OCI-LY7 (cell line): ENCODE data around the gene SV2B. TPM values are rescaled to one million over a fixed set of nuclear protein-coding genes. Genes with fewer than 3 reads are reported as not detected.

Experiments used
- BruUV-seq: library from RNA; stranded (reverse); fragments of 400-500 nt; replicated peaks from 2 replicates; lab custom pipeline; 2021; lab: Mats Ljungman, UMichigan
- CTCF ChIA-PET: fragments of 300-600 bp; sonication (Branson Sonifier 250); formaldehyde crosslinking; loops from one replicate; lab custom pipeline; 2022; ENCODE audit warnings: antibody characterized with exemption; ENCODE audit not compliant: unreplicated experiment; lab: Charles Lee
- POLR2A ChIA-PET: fragments of 300-600 bp; sonication (Branson Sonifier 250); formaldehyde crosslinking; loops from one replicate; lab custom pipeline; 2022; ENCODE audit warnings: antibody characterized with exemption; lab: Charles Lee
- DNase-seq: peaks from one replicate; pipeline ENCODE4 v3.0.0-alpha.2; 2015; ENCODE audit warnings: low spot score
- H2AFZ ChIP-seq: fragments of 200-600 bp; sonication (generic), shearing (Covaris generic); 2 replicates; pipeline ENCODE4 v1.6.1; 2014; ENCODE audit warnings: mild to moderate bottlenecking, antibody characterized with exemption, low read length, moderate library complexity
- H3K27ac ChIP-seq: fragments of 200-600 bp; sonication (generic); 2 replicates; pipeline ENCODE4 v1.5.1; 2014; ENCODE audit warnings: mixed run types, low read depth, mild to moderate bottlenecking, moderate library complexity, low read length, inconsistent platforms; ENCODE audit not compliant: poor library complexity, severe bottlenecking
- H3K36me3 ChIP-seq: fragments of 200-600 bp; sonication (generic); 2 replicates; pipeline ENCODE4 v1.6.1; 2014; ENCODE audit warnings: mild to moderate bottlenecking, antibody characterized with exemption, low read length, moderate library complexity, mixed read lengths; ENCODE audit not compliant: insufficient read depth
- H3K4me1 ChIP-seq: fragments of 200-600 bp; sonication (generic); 2 replicates; pipeline ENCODE4 v1.5.1; 2014; ENCODE audit warnings: mild to moderate bottlenecking, low read length; ENCODE audit not compliant: insufficient read depth, poor library complexity, severe bottlenecking
- H3K4me2 ChIP-seq: fragments of 200-600 bp; sonication (generic); 2 replicates; pipeline ENCODE4 v1.6.1; 2014; ENCODE audit warnings: mild to moderate bottlenecking, low read length
- H3K4me3 ChIP-seq: fragments of 200-600 bp; sonication (generic); 2 replicates; pipeline ENCODE4 v1.5.1; 2014; ENCODE audit warnings: mild to moderate bottlenecking, low read depth, low read length; ENCODE audit not compliant: poor library complexity, severe bottlenecking
- H3K79me2 ChIP-seq: fragments of 200-600 bp; sonication (generic); 2 replicates; pipeline ENCODE4 v1.6.1; 2016; ENCODE audit warnings: low read depth, mild to moderate bottlenecking, low read length, moderate library complexity, mixed read lengths; ENCODE audit not compliant: insufficient read depth
- H3K9me2 ChIP-seq: fragments of 200-600 bp; sonication (generic); 2 replicates; pipeline ENCODE4 v1.6.1; 2016; ENCODE audit warnings: mild to moderate bottlenecking, low read length, mixed read lengths; ENCODE audit not compliant: insufficient read depth
- H3K9me3 ChIP-seq: fragments of 200-600 bp; sonication (generic); 2 replicates; pipeline ENCODE4 v1.6.1; 2014; ENCODE audit warnings: mild to moderate bottlenecking, mixed run types, low read length, mixed read lengths
- H4K20me1 ChIP-seq: fragments of 200-600 bp; sonication (generic); 2 replicates; pipeline ENCODE4 v1.6.1; 2014; ENCODE audit warnings: mild to moderate bottlenecking, antibody characterized with exemption, low read length, moderate library complexity, mixed read lengths; ENCODE audit not compliant: insufficient read depth
- EZH2phosphoT487 ChIP-seq: fragments of 200-600 bp; sonication (generic); IDR thresholded peaks from 2 replicates; pipeline ENCODE4 v1.6.1; 2018; ENCODE audit warnings: low read depth, borderline replicate concordance, mild to moderate bottlenecking, mixed run types, antibody characterized with exemption, low read length, moderate library complexity, mixed read lengths
- intact Hi-C: fragments of 100-400 bp; cut with micrococcal nuclease; formaldehyde crosslinking; loops from one replicate; pipeline ENCODE4 v1.10.0; 2022; ENCODE audit not compliant: unreplicated experiment
- total RNA-seq, 2 experiments: library from RNA; depleted of rRNA in 1 of 2; stranded (reverse); fragments of >200 nt in 1 of 2; shearing (Covaris generic) in 1 of 2; gene quantifications; 2 replicates each; pipeline ENCODE4 v1.2.3, GENCODE V29; 2014 to 2022
- TF ChIP-seq, protein P1 (sequence below): fragments of 200-600 bp; sonication (generic); conservative IDR thresholded peaks from 2 replicates; pipeline ENCODE4 v1.5.1; 2014; ENCODE audit warnings: mild to moderate bottlenecking, antibody characterized with exemption, low read length, moderate library complexity, mixed read lengths

SV2B gene
- total RNA-seq, 2 experiments from 2014 or later: 0.15 TPM; not detected in 1

DNA sequence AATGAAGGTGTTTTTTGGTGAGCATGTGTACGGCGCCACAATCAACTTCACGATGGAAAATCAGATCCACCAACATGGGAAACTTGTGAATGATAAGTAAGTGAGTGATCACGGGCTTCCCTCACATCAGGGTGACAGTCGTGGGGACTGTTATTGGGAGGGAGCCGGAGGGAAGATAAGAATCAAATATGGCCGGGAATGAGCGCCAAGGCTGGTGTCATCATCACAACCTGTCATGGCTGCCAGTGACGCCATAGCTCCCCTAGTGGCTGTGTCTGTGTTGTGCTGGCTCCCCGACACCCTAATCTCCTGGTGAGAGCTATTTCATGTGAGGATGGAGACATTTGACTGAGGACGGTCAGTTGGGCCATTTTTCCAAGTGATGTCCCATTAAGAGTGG is 168.5 kb downstream of the SV2B start:
- TF ChIP-seq EZH2phosphoT487: no peak
- TF ChIP-seq, protein P1, sequence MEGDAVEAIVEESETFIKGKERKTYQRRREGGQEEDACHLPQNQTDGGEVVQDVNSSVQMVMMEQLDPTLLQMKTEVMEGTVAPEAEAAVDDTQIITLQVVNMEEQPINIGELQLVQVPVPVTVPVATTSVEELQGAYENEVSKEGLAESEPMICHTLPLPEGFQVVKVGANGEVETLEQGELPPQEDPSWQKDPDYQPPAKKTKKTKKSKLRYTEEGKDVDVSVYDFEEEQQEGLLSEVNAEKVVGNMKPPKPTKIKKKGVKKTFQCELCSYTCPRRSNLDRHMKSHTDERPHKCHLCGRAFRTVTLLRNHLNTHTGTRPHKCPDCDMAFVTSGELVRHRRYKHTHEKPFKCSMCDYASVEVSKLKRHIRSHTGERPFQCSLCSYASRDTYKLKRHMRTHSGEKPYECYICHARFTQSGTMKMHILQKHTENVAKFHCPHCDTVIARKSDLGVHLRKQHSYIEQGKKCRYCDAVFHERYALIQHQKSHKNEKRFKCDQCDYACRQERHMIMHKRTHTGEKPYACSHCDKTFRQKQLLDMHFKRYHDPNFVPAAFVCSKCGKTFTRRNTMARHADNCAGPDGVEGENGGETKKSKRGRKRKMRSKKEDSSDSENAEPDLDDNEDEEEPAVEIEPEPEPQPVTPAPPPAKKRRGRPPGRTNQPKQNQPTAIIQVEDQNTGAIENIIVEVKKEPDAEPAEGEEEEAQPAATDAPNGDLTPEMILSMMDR: peak; percentile 71
- peak; percentile 39 for DNase-seq
- intact Hi-C loops: no loop called here
- POLR2A ChIA-PET: no interaction called here
- no peaks in the 10 kb centered on the region for H3K4me1 ChIP-seq
- no peak overlapping the region for H2AFZ ChIP-seq
- H3K27ac ChIP-seq: no peak overlapping the region
- H3K36me3 ChIP-seq: no peaks in the 10 kb centered on the region
- BruUV-seq: no TSS peak
- H3K79me2 ChIP-seq: no peaks in the 10 kb centered on the region
- no peaks in the 10 kb centered on the region for H3K9me3 ChIP-seq
- H3K4me2 ChIP-seq: no peak overlapping the region
- no peaks in the 10 kb centered on the region for H3K9me2 ChIP-seq
- CTCF ChIA-PET: no interaction called here
- no peaks in the 10 kb centered on the region for H4K20me1 ChIP-seq
- H3K4me3 ChIP-seq: no peak overlapping the region

DNA sequence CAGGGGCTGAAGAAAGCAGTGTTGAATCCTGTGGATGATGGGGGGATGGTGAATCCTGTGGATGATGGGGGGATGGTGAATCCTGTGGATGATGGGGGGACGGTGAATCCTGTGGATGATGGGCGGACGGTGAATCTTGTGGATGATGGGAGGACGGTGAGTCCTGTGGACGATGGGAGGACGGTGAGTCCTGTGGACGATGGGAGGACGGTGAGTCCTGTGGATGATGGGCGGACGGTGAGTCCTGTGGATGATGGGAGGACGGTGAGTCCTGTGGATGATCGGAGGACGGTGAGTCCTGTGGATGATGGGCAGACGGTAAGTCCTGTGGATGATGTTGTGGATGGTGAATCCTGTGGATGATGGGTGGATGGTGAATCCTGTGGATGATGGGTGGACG is 170.7 kb downstream of the SV2B start:
- H3K9me2 ChIP-seq: no peaks in the 10 kb centered on the region
- BruUV-seq: no TSS peak
- POLR2A ChIA-PET: no interaction called here
- DNase-seq: no peak
- TF ChIP-seq EZH2phosphoT487: no peak
- TF ChIP-seq, protein P1: no peak
- H4K20me1 ChIP-seq: no peaks in the 10 kb centered on the region
- no peaks in the 10 kb centered on the region for H3K9me3 ChIP-seq
- H3K36me3 ChIP-seq: no peaks in the 10 kb centered on the region
- CTCF ChIA-PET: no interaction called here
- H3K79me2 ChIP-seq: no peaks in the 10 kb centered on the region
- intact Hi-C loops: loop anchor here (1.0 to 2.0 kb wide), 2 partner anchors 214 to 314 kb away; no protein-coding TSS in a partner anchor
- H3K4me2 ChIP-seq: no peak overlapping the region
- no peak overlapping the region for H3K27ac ChIP-seq
- H3K4me1 ChIP-seq: no peaks in the 10 kb centered on the region
- H2AFZ ChIP-seq: no peak overlapping the region
- H3K4me3 ChIP-seq: no peak overlapping the region

DNA sequence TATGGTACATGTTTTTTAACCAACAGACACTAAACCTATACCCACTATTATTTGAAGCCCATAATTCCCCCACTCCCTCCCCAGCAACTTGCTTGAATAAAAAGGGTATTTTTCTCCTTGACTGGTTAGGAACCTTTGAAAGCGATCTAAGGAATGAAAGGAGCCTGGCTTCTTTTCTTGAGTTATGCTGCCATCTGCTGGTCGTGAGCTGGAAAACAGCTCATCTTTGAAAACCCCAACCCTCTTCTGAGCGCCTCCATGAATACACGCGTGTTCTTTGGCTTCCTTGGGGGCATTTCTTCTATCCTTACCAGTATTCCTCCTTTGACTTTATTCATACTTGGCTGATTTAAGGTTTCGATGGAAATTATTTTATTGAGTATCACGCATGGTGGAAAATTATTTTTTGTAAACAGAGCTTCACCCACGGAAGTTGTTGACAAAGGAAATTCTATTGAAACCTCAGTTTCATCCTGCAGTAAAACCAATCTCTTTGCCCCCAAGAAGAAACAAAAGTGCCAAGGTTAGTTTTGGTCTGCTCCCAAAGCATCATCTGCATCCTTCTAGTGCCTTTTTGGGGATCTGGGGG is 171.6 kb downstream of the SV2B start:
- intact Hi-C loops: loop anchor here (1.0 to 2.0 kb wide), 2 partner anchors 215 to 315 kb away; no protein-coding TSS in a partner anchor
- peak; percentile 73 for DNase-seq
- no peaks in the 10 kb centered on the region for H3K36me3 ChIP-seq
- no peaks in the 10 kb centered on the region for H3K4me1 ChIP-seq
- no peaks in the 10 kb centered on the region for H3K79me2 ChIP-seq
- no peaks in the 10 kb centered on the region for H3K9me2 ChIP-seq
- no peak overlapping the region for H3K4me3 ChIP-seq
- no peaks in the 10 kb centered on the region for H4K20me1 ChIP-seq
- TF ChIP-seq, protein P1: peak; percentile 96
- TF ChIP-seq EZH2phosphoT487: no peak
- H3K4me2 ChIP-seq: peak overlapping the region; percentile 18; the same call in 1 of the 2 replicates
- H2AFZ ChIP-seq: peak overlapping the region; percentile 74
- POLR2A ChIA-PET: interaction anchor here (0.7 to 1.9 kb wide), 5 partner anchors 14 to 239 kb away, joined by 3 to 5 read pairs (median 3); no protein-coding TSS in a partner anchor
- H3K9me3 ChIP-seq: no peaks in the 10 kb centered on the region
- H3K27ac ChIP-seq: no peak overlapping the region
- CTCF ChIA-PET: interaction anchor here (0.6 to 1.2 kb wide), 3 partner anchors 216 to 315 kb away, joined by 3 to 5 read pairs (median 4); no protein-coding TSS in a partner anchor
- no TSS peak for BruUV-seq
